ENCODE measurements around the gene ETHE1.

The ETHE1 gene

DNA sequence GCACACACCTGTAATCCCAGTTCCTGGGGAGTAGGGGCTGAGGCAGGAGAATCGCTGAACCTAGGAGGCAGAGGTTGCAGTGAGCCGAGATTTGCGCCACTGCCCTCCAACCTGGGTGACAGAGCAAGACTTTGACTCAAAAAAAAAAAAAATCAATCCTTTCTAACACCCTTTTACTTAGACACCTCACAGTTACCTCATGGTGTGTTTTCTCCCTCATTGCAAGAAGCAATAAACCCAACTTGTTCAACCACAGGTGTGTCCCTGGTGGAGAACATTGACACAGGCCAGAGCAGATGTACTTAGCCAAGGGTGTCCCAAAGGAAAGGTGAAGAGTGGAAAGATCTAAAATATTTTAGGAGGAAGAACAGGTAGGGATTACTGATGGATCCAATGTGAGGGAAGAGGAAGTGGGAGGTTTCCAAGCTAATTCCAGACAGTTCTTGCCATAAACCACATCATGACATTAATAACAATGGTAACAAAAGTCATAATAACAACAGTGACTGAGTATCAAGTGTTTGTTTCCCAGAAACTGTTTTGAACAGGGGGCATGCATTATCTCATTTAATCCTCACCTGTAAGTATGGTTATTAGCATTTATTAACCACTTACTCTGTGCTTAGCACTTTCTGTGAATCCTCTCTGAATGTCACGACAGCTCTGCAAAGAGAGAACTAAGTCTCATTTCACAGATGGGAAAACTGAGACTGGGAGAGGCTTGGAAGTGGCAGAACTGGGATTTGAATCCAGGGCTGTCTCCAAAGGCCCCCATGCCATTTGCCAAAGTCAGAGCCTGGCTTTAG is 58.4 kb downstream of the ETHE1 start:
- TF ChIP-seq, protein P1, sequence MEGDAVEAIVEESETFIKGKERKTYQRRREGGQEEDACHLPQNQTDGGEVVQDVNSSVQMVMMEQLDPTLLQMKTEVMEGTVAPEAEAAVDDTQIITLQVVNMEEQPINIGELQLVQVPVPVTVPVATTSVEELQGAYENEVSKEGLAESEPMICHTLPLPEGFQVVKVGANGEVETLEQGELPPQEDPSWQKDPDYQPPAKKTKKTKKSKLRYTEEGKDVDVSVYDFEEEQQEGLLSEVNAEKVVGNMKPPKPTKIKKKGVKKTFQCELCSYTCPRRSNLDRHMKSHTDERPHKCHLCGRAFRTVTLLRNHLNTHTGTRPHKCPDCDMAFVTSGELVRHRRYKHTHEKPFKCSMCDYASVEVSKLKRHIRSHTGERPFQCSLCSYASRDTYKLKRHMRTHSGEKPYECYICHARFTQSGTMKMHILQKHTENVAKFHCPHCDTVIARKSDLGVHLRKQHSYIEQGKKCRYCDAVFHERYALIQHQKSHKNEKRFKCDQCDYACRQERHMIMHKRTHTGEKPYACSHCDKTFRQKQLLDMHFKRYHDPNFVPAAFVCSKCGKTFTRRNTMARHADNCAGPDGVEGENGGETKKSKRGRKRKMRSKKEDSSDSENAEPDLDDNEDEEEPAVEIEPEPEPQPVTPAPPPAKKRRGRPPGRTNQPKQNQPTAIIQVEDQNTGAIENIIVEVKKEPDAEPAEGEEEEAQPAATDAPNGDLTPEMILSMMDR (IDR thresholded peaks at IDR 0.05; ENCODE audit: insufficient read depth, low read length, poor library complexity, severe bottlenecking), result no peak

DNA sequence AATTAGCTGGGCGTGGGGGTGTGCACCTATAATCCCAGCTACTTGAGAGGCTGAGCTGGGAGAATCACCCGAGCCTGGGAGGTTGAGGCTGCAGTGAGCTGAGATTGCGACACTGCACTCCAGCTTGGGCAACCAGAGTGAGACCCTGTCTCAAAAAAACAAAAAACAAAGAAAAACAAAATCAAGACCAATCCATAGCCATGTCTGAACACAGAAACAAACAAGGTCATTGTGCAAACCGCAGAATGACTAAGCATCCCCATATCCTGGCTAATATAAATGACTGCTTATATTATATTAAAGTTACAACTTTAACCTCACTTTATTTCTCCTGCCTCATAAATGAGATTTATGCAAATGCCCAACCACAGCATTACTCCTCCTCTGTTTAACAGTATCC is 59.3 kb downstream of the ETHE1 start:
- DNase-seq (ENCODE audit: extremely low read depth, insufficient read length), result no peak
- Histone ChIP-seq H3K27me3 (replicated peaks; ENCODE audit: control insufficient read depth, insufficient read depth, low read length) (no peaks in the 10 kb centered on the region; the same call in 1 of the 2 replicates), H3K4me3 (replicated peaks; ENCODE audit: low read depth, low read length) (no peak overlapping the region), H3K36me3 (ENCODE audit: control insufficient read depth, insufficient read depth, low read length) (no peaks in the 10 kb centered on the region)
- TF ChIP-seq, protein P1 (IDR thresholded peaks at IDR 0.05; ENCODE audit: insufficient read depth, low read length, poor library complexity, severe bottlenecking), result no peak

More for the DNA sequence above, 58.4 kb downstream of the ETHE1 start:
- Histone ChIP-seq H3K36me3 (ENCODE audit: control insufficient read depth, insufficient read depth, low read length) (no peaks in the 10 kb centered on the region), H3K27me3 (replicated peaks; ENCODE audit: control insufficient read depth, insufficient read depth, low read length) (no peaks in the 10 kb centered on the region), H3K4me3 (replicated peaks; ENCODE audit: low read depth, low read length) (no peak overlapping the region)
- no peak for DNase-seq (ENCODE audit: extremely low read depth, insufficient read length)

DNA sequence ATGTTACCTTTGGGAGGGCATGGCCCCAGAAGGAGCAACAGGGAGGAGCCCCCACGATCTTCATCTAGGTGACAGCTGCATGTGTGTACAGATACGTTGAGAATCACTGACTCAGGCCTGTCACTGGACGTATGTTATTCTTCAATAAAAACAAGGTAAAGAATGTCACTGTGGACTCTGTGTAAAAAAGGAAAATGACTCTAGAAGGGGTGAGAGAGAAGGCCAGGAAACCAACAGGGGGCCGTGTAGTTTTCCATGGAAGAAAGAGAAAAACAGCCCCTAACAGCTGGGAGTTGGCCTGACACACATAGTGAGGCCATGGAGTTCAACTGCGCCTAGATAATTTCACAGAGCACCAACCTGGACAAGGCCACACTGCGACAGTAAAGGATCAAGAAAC is 59.7 kb downstream of the ETHE1 start:
- no peaks in the 10 kb centered on the region; the same call in 1 of the 2 replicates for H3K27me3 ChIP-seq (replicated peaks; ENCODE audit: control insufficient read depth, insufficient read depth, low read length)
- TF ChIP-seq, protein P1 (IDR thresholded peaks at IDR 0.05; ENCODE audit: insufficient read depth, low read length, poor library complexity, severe bottlenecking), result no peak
- H3K36me3 ChIP-seq (ENCODE audit: control insufficient read depth, insufficient read depth, low read length), result no peaks in the 10 kb centered on the region
- no peak for DNase-seq (ENCODE audit: extremely low read depth, insufficient read length)
- no peak overlapping the region for H3K4me3 ChIP-seq (replicated peaks; ENCODE audit: low read depth, low read length)

DNA sequence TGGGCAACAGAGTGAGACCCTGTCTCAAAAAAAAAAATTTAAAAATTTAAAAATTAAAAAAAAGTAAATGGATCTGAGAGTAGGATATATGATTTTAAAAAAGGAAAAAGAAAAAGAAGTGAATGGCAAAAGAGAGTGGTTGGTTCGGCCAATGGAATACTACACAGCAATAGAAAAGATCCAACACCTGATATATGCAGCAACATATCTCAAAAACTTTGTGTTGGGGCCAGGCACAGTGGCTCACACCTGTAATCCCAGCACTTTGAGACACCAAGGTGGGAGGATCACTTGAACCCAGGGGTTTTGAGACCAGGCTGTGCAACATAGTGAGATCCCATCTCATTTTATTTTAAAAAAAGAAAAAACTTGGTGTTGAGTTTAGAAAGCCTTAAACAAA is 60.2 kb downstream of the ETHE1 start:
- TF ChIP-seq, protein P1 (IDR thresholded peaks at IDR 0.05; ENCODE audit: insufficient read depth, low read length, poor library complexity, severe bottlenecking), result no peak

DNA sequence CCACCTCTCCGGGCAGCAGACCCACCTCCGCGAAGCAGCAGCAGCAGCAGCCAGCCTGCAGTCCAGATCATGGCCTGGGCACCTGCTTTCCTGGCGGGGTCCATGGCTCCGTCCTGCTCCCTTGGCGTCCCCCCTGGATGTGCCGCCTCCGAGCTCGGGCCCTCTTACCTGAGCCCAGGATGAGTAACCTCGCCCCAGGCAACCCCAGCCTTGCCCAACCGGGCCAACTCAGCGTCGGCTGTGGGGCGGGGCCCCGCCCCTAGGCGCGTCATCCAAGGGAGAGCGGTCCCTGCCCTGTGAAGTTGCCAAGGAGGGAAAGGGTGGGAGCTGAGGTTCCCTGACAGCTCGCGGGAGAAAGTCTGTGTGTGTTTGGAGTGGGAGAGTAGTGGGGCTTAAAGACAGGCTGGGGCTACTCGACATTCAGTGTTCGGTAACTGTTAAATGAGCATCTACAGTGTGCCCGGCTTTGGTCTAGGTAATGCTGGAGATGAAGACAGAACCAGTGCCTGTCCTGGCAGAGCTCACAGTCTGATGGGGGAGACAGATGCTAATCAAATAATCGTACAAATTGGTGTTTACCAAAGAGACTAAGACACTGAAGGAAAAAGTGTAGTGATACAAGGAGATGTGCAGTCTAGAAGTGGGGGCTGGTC is 61.4 kb downstream of the ETHE1 start, which contains the start of gene LYPD3:
Gene LYPD3 (minus strand): TSS at position 141 of the 653 bp plus-strand sequence. CDS start 37 bp downstream, at position 104.
- DNase-seq (ENCODE audit: extremely low read depth, insufficient read length), result no peak
- no peaks in the 10 kb centered on the region; the same call in 1 of the 2 replicates for H3K27me3 ChIP-seq (replicated peaks; ENCODE audit: control insufficient read depth, insufficient read depth, low read length)
- no peak within 1 kb of the TSS; the same call in 1 of the 2 replicates for H3K4me3 ChIP-seq (replicated peaks; ENCODE audit: low read depth, low read length)
- H3K36me3 ChIP-seq (ENCODE audit: control insufficient read depth, insufficient read depth, low read length), result no peaks in the 10 kb centered on the region
- TF ChIP-seq, protein P1 (IDR thresholded peaks at IDR 0.05; ENCODE audit: insufficient read depth, low read length, poor library complexity, severe bottlenecking), result no peak

More for the DNA sequence above, 60.2 kb downstream of the ETHE1 start:
- no peak for DNase-seq (ENCODE audit: extremely low read depth, insufficient read length)
- no peak overlapping the region for H3K4me3 ChIP-seq (replicated peaks; ENCODE audit: low read depth, low read length)
- H3K27me3 ChIP-seq (replicated peaks; ENCODE audit: control insufficient read depth, insufficient read depth, low read length), result no peaks in the 10 kb centered on the region; the same call in 1 of the 2 replicates
- no peaks in the 10 kb centered on the region for H3K36me3 ChIP-seq (ENCODE audit: control insufficient read depth, insufficient read depth, low read length)
